NCI-H526 treated with DMSO at 0.1 percent for 48 hours (cell line): Measurements from ENCODE around the gene ASCC3.
"Not testable (repeated sequence)": the region's sequence is repeated elsewhere in the genome, so short reads cannot be mapped to it uniquely, and the experiment has no call there.

Experiments
- DNase-seq: peaks from one replicate; lab custom pipeline; 2025; lab: John Stamatoyannopoulos, UW

Gene ASCC3

GRCh38 chr6:100883347-100883746, 2.2 kb upstream of the ASCC3 start:
- DNase-seq: no peak

GRCh38 chr6:100881707-100882040, 545 bp upstream of the ASCC3 start:
- peak; percentile 56 for DNase-seq

- peak; percentile 55 for DNase-seq
Measured at GRCh38 chr6:100880149-100880852, 828 bp downstream of the ASCC3 start.

- DNase-seq: no peak
Measured at GRCh38 chr6:100879317-100879716, 1.8 kb downstream of the ASCC3 start.

- no peak for DNase-seq
Measured at GRCh38 chr6:100877851-100878250, 3.3 kb downstream of the ASCC3 start.

GRCh38 chr6:100876251-100876650, 4.9 kb downstream of the ASCC3 start:
- DNase-seq: no peak

- DNase-seq: no peak
Measured at GRCh38 chr6:100865525-100865924, 15.6 kb downstream of the ASCC3 start.

GRCh38 chr6:100862063-100862462, 19.1 kb downstream of the ASCC3 start:
- DNase-seq: no peak

- DNase-seq: no peak
Measured at GRCh38 chr6:100856146-100856545, 25.0 kb downstream of the ASCC3 start.

- no peak for DNase-seq
Measured at GRCh38 chr6:100851819-100852218, 29.3 kb downstream of the ASCC3 start.

- no peak for DNase-seq
Measured at GRCh38 chr6:100850174-100850573, 31.0 kb downstream of the ASCC3 start.

- no peak for DNase-seq
Measured at GRCh38 chr6:100846276-100846675, 34.9 kb downstream of the ASCC3 start.

GRCh38 chr6:100845676-100846075, 35.5 kb downstream of the ASCC3 start:
- no peak for DNase-seq

- DNase-seq: no peak
Measured at GRCh38 chr6:100839419-100839818, 41.7 kb downstream of the ASCC3 start.

GRCh38 chr6:100838011-100838410, 43.1 kb downstream of the ASCC3 start:
- no peak for DNase-seq

- no peak for DNase-seq
Measured at GRCh38 chr6:100833972-100834574, 47.1 kb downstream of the ASCC3 start.

GRCh38 chr6:100829077-100829595, 52.0 kb downstream of the ASCC3 start:
- DNase-seq: not testable (repeated sequence)

- no peak for DNase-seq
Measured at GRCh38 chr6:100823041-100823440, 58.1 kb downstream of the ASCC3 start.

- DNase-seq: no peak
Measured at GRCh38 chr6:100818066-100818465, 63.1 kb downstream of the ASCC3 start.

GRCh38 chr6:100810015-100810414, 71.1 kb downstream of the ASCC3 start:
- no peak for DNase-seq

- no peak for DNase-seq
Measured at GRCh38 chr6:100809346-100809745, 71.8 kb downstream of the ASCC3 start.

- DNase-seq: no peak
Measured at GRCh38 chr6:100808638-100809275, 72.4 kb downstream of the ASCC3 start.

GRCh38 chr6:100806296-100806695, 74.8 kb downstream of the ASCC3 start:
- no peak for DNase-seq
